GM12878 (cell line): ENCODE measurements around the gene MEGF6.

Experiments
- BRCA1 ChIP-seq: IDR thresholded peaks from 2 replicates; pipeline ENCODE4 v1.6.1; 2011; ENCODE audit warnings: low read depth, low read length, improper control_type of control experiment
- CBX5 ChIP-seq: sonication (generic); IDR thresholded peaks from 2 replicates; pipeline ENCODE4 v1.6.1; 2016; ENCODE audit warnings: low read depth, moderate library complexity, mild to moderate bottlenecking, inconsistent platforms
- CEBPB ChIP-seq, 2 experiments: fragments of 150-350 bp in 1 of 2; IDR thresholded peaks; 2 replicates each; pipeline ENCODE4 v1.6.1; 2012 to 2014; ENCODE audit warnings: low read depth in 2 of 2, low read length in 2 of 2, borderline replicate concordance in 1 of 2, inconsistent platforms in 1 of 2
- EP300 ChIP-seq, 2 experiments: fragments of 150-350 bp in 1 of 2; IDR thresholded peaks; 2 replicates each; pipeline ENCODE4 v1.6.1; 2011 to 2012; ENCODE audit warnings: low read depth in 2 of 2, low read length in 2 of 2, borderline replicate concordance in 1 of 2, improper control_type of control experiment in 1 of 2, inconsistent platforms in 1 of 2; ENCODE audit not compliant: control insufficient read depth in 1 of 2
- NR2C2 ChIP-seq: IDR thresholded peaks from 2 replicates; pipeline ENCODE4 v1.6.1; 2011; ENCODE audit warnings: borderline replicate concordance, low read depth; ENCODE audit not compliant: control insufficient read depth, insufficient read length
- POLR2A ChIP-seq: IDR thresholded peaks from 2 replicates; pipeline ENCODE4 v1.6.1; 2011; ENCODE audit warnings: low read depth, mild to moderate bottlenecking, low read length
- POLR2AphosphoS5 ChIP-seq: IDR thresholded peaks from 2 replicates; pipeline ENCODE4 v1.6.1; 2011; ENCODE audit warnings: mild to moderate bottlenecking, low read length, inconsistent platforms
- TF ChIP-seq, protein P1 (sequence below), 3 experiments: IDR thresholded peaks in 2 of 3; conservative IDR thresholded peaks in 1 of 3; 2 replicates each; pipeline ENCODE4 v1.5.1; 2011; ENCODE audit warnings: low read depth in 3 of 3, low read length in 3 of 3, mild to moderate bottlenecking in 3 of 3, control low read depth in 2 of 3, moderate library complexity in 2 of 3, inconsistent platforms in 1 of 3, mixed read lengths in 1 of 3; ENCODE audit not compliant: control insufficient read depth in 2 of 3, insufficient read depth in 1 of 3; ENCODE audit errors: extremely low read depth in 1 of 3

DNA sequence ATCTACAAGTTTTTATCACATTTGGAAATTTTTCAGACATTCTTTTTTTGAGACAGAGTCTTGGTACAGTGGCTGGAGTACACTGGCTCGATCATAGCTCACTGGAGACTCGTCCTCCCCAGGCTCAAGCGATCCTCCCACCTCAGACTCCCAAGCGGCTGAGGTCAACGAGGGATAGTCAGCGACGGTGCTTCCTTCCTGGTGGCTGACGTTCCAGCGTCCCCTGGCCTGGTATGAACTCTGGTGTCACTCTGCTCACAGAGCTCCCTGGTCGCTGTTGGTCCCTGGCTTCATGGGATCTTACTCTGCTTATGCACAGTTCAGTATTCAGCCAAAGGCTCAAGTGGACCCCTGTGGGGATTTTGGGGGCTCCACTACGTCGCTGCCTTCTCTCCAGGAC lies 160.3 kb downstream of the MEGF6 start:
- TF ChIP-seq, protein P1, sequence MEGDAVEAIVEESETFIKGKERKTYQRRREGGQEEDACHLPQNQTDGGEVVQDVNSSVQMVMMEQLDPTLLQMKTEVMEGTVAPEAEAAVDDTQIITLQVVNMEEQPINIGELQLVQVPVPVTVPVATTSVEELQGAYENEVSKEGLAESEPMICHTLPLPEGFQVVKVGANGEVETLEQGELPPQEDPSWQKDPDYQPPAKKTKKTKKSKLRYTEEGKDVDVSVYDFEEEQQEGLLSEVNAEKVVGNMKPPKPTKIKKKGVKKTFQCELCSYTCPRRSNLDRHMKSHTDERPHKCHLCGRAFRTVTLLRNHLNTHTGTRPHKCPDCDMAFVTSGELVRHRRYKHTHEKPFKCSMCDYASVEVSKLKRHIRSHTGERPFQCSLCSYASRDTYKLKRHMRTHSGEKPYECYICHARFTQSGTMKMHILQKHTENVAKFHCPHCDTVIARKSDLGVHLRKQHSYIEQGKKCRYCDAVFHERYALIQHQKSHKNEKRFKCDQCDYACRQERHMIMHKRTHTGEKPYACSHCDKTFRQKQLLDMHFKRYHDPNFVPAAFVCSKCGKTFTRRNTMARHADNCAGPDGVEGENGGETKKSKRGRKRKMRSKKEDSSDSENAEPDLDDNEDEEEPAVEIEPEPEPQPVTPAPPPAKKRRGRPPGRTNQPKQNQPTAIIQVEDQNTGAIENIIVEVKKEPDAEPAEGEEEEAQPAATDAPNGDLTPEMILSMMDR (IDR thresholded peaks at IDR 0.05 in 2 of 3, conservative IDR thresholded peaks at IDR 0.05 in 1 of 3; ENCODE audit: control insufficient read depth in 2 of 3, extremely low read depth in 1 of 3, insufficient read depth in 1 of 3, low read depth in 3 of 3, low read length in 3 of 3): no peak
- TF ChIP-seq POLR2AphosphoS5 (no peak), BRCA1 (no peak), POLR2A (no peak), EP300 (IDR thresholded peaks at IDR 0.05; ENCODE audit: borderline replicate concordance in 1 of 2, control insufficient read depth in 1 of 2, low read depth in 2 of 2, low read length in 2 of 2) (no peak), CBX5 (no peak), CEBPB (IDR thresholded peaks at IDR 0.05; ENCODE audit: borderline replicate concordance in 1 of 2, low read depth in 2 of 2, low read length in 2 of 2) (no peak), NR2C2 (no peak)
